IgD-negative memory B cell (primary cell): ENCODE results near the gene CLTA. TPM values are rescaled to one million over a fixed set of nuclear protein-coding genes. Genes with fewer than 3 reads are reported as not detected.
A peak's percentile ranks its signal among the peaks of the same experiment; 100 is the strongest.

Source experiments
- H3K27ac Mint-ChIP-seq, 3 donors: one replicate each; pipeline ENCODE4 v1.8.0; 2020 to 2022; ENCODE audit warnings: mild to moderate bottlenecking in 3 of 3, mixed read lengths in 3 of 3, moderate library complexity in 1 of 3
- H3K27me3 Mint-ChIP-seq: one replicate; pipeline ENCODE4 v1.8.0; 2021; ENCODE audit warnings: mixed read lengths
- H3K36me3 Mint-ChIP-seq: one replicate; pipeline ENCODE4 v1.8.0; 2020; ENCODE audit warnings: mild to moderate bottlenecking, mixed read lengths
- H3K4me1 Mint-ChIP-seq, 3 donors: one replicate each; pipeline ENCODE4 v1.8.0; 2020 to 2022; ENCODE audit warnings: mixed read lengths in 3 of 3, mild to moderate bottlenecking in 1 of 3
- H3K4me3 Mint-ChIP-seq, 4 donors: one replicate each; pipeline ENCODE4 v1.8.0; 2020 to 2022; ENCODE audit warnings: mild to moderate bottlenecking in 4 of 4, mixed read lengths in 4 of 4, moderate library complexity in 3 of 4
- H3K9me3 Mint-ChIP-seq, 3 donors: one replicate each; pipeline ENCODE4 v1.8.0; 2020 to 2021; ENCODE audit warnings: mixed read lengths in 3 of 3, mild to moderate bottlenecking in 1 of 3
- polyA plus RNA-seq: library from polyadenylated mRNA; unstranded; fragments of 300-500 nt; fragmentation: Illumina TruSeq; gene quantifications from one replicate; pipeline ENCODE4 v1.2.3, GENCODE V29; 2021

Gene CLTA
- polyA plus RNA-seq, 1 donor from 2014 or later, result 82.0 TPM

GRCh38 chr9:36191290-36191645 lies 547 bp downstream of the CLTA start:
- no peaks in the 10 kb centered on the region for H3K9me3 Mint-ChIP-seq
- H3K36me3 Mint-ChIP-seq, result no peaks in the 10 kb centered on the region
- H3K4me1 Mint-ChIP-seq, result peaks cover 37 to 44% (median 39%) of the 10 kb centered on the region in 3 donors
- no peaks in the 10 kb centered on the region for H3K27me3 Mint-ChIP-seq
- peak overlapping the region; percentile 78 to 98 (median 90) for H3K27ac Mint-ChIP-seq
- peak overlapping the region; percentile 84 to 97 (median 92) for H3K4me3 Mint-ChIP-seq

- Mint-ChIP-seq H3K9me3 (no peaks in the 10 kb centered on the region), H3K4me1 (peaks cover 39 to 44% (median 39%) of the 10 kb centered on the region in 3 donors), H3K36me3 (no peaks in the 10 kb centered on the region), H3K4me3 (peak overlapping the region; percentile 84 to 97 (median 92)), H3K27me3 (no peaks in the 10 kb centered on the region), H3K27ac (peak overlapping the region in 2 of 3 donors; percentile 78 to 98)
Measured at GRCh38 chr9:36191686-36192085, 965 bp downstream of the CLTA start.

- H3K9me3 Mint-ChIP-seq, result no peaks in the 10 kb centered on the region
- peak overlapping the region in 2 of 3 donors; percentile 18 to 78 for H3K27ac Mint-ChIP-seq
- no peaks in the 10 kb centered on the region for H3K36me3 Mint-ChIP-seq
- H3K4me3 Mint-ChIP-seq, result peak overlapping the region; percentile 84 to 97 (median 92)
- no peaks in the 10 kb centered on the region for H3K27me3 Mint-ChIP-seq
- peaks cover 39 to 44% (median 39%) of the 10 kb centered on the region in 3 donors for H3K4me1 Mint-ChIP-seq
Measured at GRCh38 chr9:36192196-36192595, 1.5 kb downstream of the CLTA start.

GRCh38 chr9:36193023-36193422 lies 2.3 kb downstream of the CLTA start:
- Mint-ChIP-seq H3K4me1 (peaks cover 36 to 45% (median 44%) of the 10 kb centered on the region in 3 donors), H3K27ac (peak overlapping the region in 1 of 3 donors; percentile 51), H3K9me3 (no peaks in the 10 kb centered on the region), H3K27me3 (no peaks in the 10 kb centered on the region), H3K4me3 (peak overlapping the region; percentile 7 to 92 (median 82)), H3K36me3 (no peaks in the 10 kb centered on the region)

GRCh38 chr9:36194326-36195000 lies 3.7 kb downstream of the CLTA start:
- Mint-ChIP-seq H3K36me3 (no peaks in the 10 kb centered on the region), H3K27me3 (no peaks in the 10 kb centered on the region), H3K4me3 (peak overlapping the region in 1 of 4 donors; percentile 47), H3K9me3 (no peaks in the 10 kb centered on the region), H3K4me1 (peaks cover 35 to 45% (median 44%) of the 10 kb centered on the region in 3 donors), H3K27ac (peak overlapping the region; percentile 10 to 79 (median 64))

- Mint-ChIP-seq H3K27ac (no peak overlapping the region), H3K9me3 (no peaks in the 10 kb centered on the region), H3K36me3 (no peaks in the 10 kb centered on the region), H3K27me3 (no peaks in the 10 kb centered on the region), H3K4me1 (peaks cover 5 to 8% (median 5%) of the 10 kb centered on the region in 3 donors), H3K4me3 (no peak overlapping the region)
Measured at GRCh38 chr9:36204906-36205547, 14.3 kb downstream of the CLTA start.

GRCh38 chr9:36207016-36207415 lies 16.3 kb downstream of the CLTA start:
- peaks cover 5 to 8% (median 5%) of the 10 kb centered on the region in 3 donors for H3K4me1 Mint-ChIP-seq
- H3K27ac Mint-ChIP-seq, result no peak overlapping the region
- peaks cover 2% of the 10 kb centered on the region for H3K36me3 Mint-ChIP-seq
- no peak overlapping the region for H3K4me3 Mint-ChIP-seq
- no peaks in the 10 kb centered on the region for H3K9me3 Mint-ChIP-seq
- no peaks in the 10 kb centered on the region for H3K27me3 Mint-ChIP-seq

- Mint-ChIP-seq H3K4me3 (no peak overlapping the region), H3K27me3 (no peaks in the 10 kb centered on the region), H3K9me3 (no peaks in the 10 kb centered on the region), H3K27ac (no peak overlapping the region), H3K36me3 (peaks cover 2% of the 10 kb centered on the region), H3K4me1 (peaks cover 5 to 8% (median 5%) of the 10 kb centered on the region in 3 donors)
Measured at GRCh38 chr9:36207546-36208012, 16.9 kb downstream of the CLTA start.

GRCh38 chr9:36208521-36209253 lies 18.0 kb downstream of the CLTA start:
- no peaks in the 10 kb centered on the region for H3K27me3 Mint-ChIP-seq
- H3K4me1 Mint-ChIP-seq, result peaks cover 5 to 8% (median 5%) of the 10 kb centered on the region in 3 donors
- no peak overlapping the region for H3K4me3 Mint-ChIP-seq
- no peak overlapping the region for H3K27ac Mint-ChIP-seq
- no peaks in the 10 kb centered on the region for H3K9me3 Mint-ChIP-seq
- peaks cover 2% of the 10 kb centered on the region for H3K36me3 Mint-ChIP-seq

- H3K36me3 Mint-ChIP-seq, result peaks cover 2% of the 10 kb centered on the region
- no peak overlapping the region for H3K4me3 Mint-ChIP-seq
- H3K27me3 Mint-ChIP-seq, result no peaks in the 10 kb centered on the region
- peaks cover 5 to 8% (median 5%) of the 10 kb centered on the region in 3 donors for H3K4me1 Mint-ChIP-seq
- H3K9me3 Mint-ChIP-seq, result no peaks in the 10 kb centered on the region
- H3K27ac Mint-ChIP-seq, result no peak overlapping the region
Measured at GRCh38 chr9:36210722-36211121, 20.0 kb downstream of the CLTA start.

- Mint-ChIP-seq H3K4me3 (no peak overlapping the region), H3K27ac (no peak overlapping the region), H3K4me1 (peaks cover 5 to 11% (median 8%) of the 10 kb centered on the region in 3 donors), H3K27me3 (no peaks in the 10 kb centered on the region), H3K36me3 (peaks cover 4% of the 10 kb centered on the region), H3K9me3 (no peaks in the 10 kb centered on the region)
Measured at GRCh38 chr9:36211510-36211909, 20.8 kb downstream of the CLTA start.

- Mint-ChIP-seq H3K9me3 (no peaks in the 10 kb centered on the region), H3K27ac (peak overlapping the region in 1 of 3 donors; percentile 46), H3K4me3 (no peak overlapping the region), H3K36me3 (peaks cover 4% of the 10 kb centered on the region), H3K4me1 (peaks cover 2 to 9% (median 8%) of the 10 kb centered on the region in 3 donors), H3K27me3 (no peaks in the 10 kb centered on the region)
Measured at GRCh38 chr9:36213387-36213786, 22.7 kb downstream of the CLTA start.

- Mint-ChIP-seq H3K27me3 (no peaks in the 10 kb centered on the region), H3K27ac (no peak overlapping the region), H3K4me1 (peaks cover 5 to 10% (median 10%) of the 10 kb centered on the region in 3 donors), H3K9me3 (no peaks in the 10 kb centered on the region), H3K36me3 (peaks cover 6% of the 10 kb centered on the region), H3K4me3 (no peak overlapping the region)
Measured at GRCh38 chr9:36213989-36214388, 23.3 kb downstream of the CLTA start.

- Mint-ChIP-seq H3K4me3 (no peak overlapping the region), H3K36me3 (peaks cover 6% of the 10 kb centered on the region), H3K9me3 (no peaks in the 10 kb centered on the region), H3K4me1 (peaks cover 5 to 8% (median 6%) of the 10 kb centered on the region in 3 donors), H3K27me3 (no peaks in the 10 kb centered on the region), H3K27ac (no peak overlapping the region)
Measured at GRCh38 chr9:36214571-36214970, 23.9 kb downstream of the CLTA start.
